ENCODE results near the gene TMEM182.

TMEM182 gene

GRCh38 chr2:102782933-102783332 lies 21.1 kb downstream of the TMEM182 start:
- Mint-ChIP-seq H3K27me3 (ENCODE audit: low read depth) (no peaks in the 10 kb centered on the region), H3K9me3 (peaks cover 3% of the 10 kb centered on the region), H3K4me3 (no peak overlapping the region), H3K36me3 (ENCODE audit: low read depth) (no peaks in the 10 kb centered on the region), H3K27ac (no peak overlapping the region), H3K4me1 (peaks cover 22% of the 10 kb centered on the region)
- TF ChIP-seq, protein P1, sequence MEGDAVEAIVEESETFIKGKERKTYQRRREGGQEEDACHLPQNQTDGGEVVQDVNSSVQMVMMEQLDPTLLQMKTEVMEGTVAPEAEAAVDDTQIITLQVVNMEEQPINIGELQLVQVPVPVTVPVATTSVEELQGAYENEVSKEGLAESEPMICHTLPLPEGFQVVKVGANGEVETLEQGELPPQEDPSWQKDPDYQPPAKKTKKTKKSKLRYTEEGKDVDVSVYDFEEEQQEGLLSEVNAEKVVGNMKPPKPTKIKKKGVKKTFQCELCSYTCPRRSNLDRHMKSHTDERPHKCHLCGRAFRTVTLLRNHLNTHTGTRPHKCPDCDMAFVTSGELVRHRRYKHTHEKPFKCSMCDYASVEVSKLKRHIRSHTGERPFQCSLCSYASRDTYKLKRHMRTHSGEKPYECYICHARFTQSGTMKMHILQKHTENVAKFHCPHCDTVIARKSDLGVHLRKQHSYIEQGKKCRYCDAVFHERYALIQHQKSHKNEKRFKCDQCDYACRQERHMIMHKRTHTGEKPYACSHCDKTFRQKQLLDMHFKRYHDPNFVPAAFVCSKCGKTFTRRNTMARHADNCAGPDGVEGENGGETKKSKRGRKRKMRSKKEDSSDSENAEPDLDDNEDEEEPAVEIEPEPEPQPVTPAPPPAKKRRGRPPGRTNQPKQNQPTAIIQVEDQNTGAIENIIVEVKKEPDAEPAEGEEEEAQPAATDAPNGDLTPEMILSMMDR (IDR thresholded peaks at IDR 0.05; ENCODE audit: unreplicated experiment in 3 of 3), result no peak

DNA sequence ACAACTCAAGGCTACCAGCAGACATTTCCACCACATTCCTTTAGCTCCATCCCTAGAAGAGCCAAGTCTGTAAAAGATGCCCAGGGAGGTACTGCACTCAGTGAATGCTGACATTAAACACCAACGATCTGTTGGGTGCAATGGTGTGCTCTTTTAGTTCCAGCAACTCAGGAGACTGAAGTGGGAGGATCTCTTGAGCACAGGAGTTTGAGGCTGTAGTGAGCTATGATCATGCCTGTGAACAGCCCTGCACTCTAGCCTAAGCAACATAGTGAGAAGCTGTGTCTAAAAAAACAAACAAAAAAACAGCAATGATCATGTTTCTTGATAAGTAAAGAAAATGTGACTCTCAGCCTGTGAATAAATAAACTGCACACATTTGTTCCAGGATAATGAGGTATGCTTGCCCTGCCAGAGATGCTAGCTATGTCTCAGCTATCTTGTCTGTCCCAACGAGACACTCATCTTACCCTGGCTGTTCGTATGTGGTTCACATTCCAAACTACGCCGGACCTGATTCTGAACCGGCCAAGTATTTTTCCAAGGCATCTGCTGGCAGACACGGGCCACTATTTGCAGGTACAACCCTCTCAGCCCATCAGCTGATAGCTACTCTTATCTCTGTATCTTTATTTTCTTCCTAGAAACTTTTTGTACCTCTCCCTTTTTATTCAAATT lies 21.8 kb downstream of the TMEM182 start:
- TF ChIP-seq, protein P1 (IDR thresholded peaks at IDR 0.05; ENCODE audit: unreplicated experiment in 3 of 3), result no peak
- Mint-ChIP-seq H3K4me3 (no peak overlapping the region), H3K4me1 (peaks cover 24% of the 10 kb centered on the region), H3K36me3 (ENCODE audit: low read depth) (no peaks in the 10 kb centered on the region), H3K9me3 (peaks cover under 1% of the 10 kb centered on the region), H3K27ac (no peak overlapping the region), H3K27me3 (ENCODE audit: low read depth) (no peaks in the 10 kb centered on the region)

GRCh38 chr2:102784940-102785339 lies 23.1 kb downstream of the TMEM182 start:
- H3K27me3 Mint-ChIP-seq (ENCODE audit: low read depth), result no peaks in the 10 kb centered on the region
- TF ChIP-seq, protein P1 (IDR thresholded peaks at IDR 0.05; ENCODE audit: unreplicated experiment in 3 of 3), result no peak
- no peaks in the 10 kb centered on the region for H3K9me3 Mint-ChIP-seq
- peaks cover 34% of the 10 kb centered on the region for H3K4me1 Mint-ChIP-seq
- H3K27ac Mint-ChIP-seq, result no peak overlapping the region
- H3K4me3 Mint-ChIP-seq, result no peak overlapping the region
- no peaks in the 10 kb centered on the region for H3K36me3 Mint-ChIP-seq (ENCODE audit: low read depth)

DNA sequence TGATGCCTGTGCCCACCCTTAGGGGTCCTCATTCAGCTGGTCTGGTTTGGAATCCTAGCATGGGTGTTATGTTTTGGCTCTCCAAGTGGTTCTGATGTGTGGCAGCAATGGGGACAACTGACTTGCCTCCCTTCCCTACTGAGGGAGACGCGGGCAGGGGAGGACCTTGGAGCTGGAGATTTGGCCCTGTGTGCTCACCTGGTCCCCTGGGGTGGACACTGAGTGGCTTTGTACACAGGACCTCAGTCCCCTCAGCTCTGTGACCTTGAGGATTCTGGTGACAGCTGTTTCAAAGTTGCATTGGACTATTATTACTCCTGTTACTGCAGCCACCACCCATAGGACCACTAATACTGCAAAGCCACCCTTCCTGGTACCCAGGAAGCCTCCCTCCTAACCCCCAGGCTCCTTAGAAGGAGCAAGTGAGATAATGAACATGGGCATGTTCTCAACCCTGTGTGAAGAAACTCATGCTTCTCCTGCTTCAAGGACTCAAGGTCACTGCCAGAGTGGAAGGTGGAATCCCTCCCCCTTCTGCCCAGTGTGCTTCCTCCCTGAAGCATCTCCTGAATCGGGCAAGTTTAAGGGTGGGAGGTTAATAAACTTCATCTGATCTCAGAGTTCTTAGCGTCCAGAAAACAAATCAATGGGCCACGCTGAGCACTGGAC lies 26.5 kb downstream of the TMEM182 start:
- Mint-ChIP-seq H3K36me3 (ENCODE audit: low read depth) (no peaks in the 10 kb centered on the region), H3K4me3 (no peak overlapping the region), H3K27ac (no peak overlapping the region), H3K4me1 (peaks cover 37% of the 10 kb centered on the region), H3K27me3 (ENCODE audit: low read depth) (no peaks in the 10 kb centered on the region), H3K9me3 (no peaks in the 10 kb centered on the region)
- TF ChIP-seq, protein P1 (IDR thresholded peaks at IDR 0.05; ENCODE audit: unreplicated experiment in 3 of 3), result no peak

- Mint-ChIP-seq H3K27ac (no peak overlapping the region), H3K4me1 (peaks cover 32% of the 10 kb centered on the region), H3K27me3 (ENCODE audit: low read depth) (no peaks in the 10 kb centered on the region), H3K4me3 (no peak overlapping the region), H3K9me3 (no peaks in the 10 kb centered on the region), H3K36me3 (ENCODE audit: low read depth) (no peaks in the 10 kb centered on the region)
- TF ChIP-seq, protein P1 (IDR thresholded peaks at IDR 0.05; ENCODE audit: unreplicated experiment in 3 of 3), result no peak
Measured at GRCh38 chr2:102788885-102789260, 27.0 kb downstream of the TMEM182 start.
